GM23338 (cell line): Measurements from ENCODE around the gene PPP1R12C. TPM values are rescaled to one million over a fixed set of nuclear protein-coding genes. Genes with fewer than 3 reads are reported as not detected.

Experiments used
- ATAC-seq: fragments of 200-7000 bp; cut with Tn5 transposase; 3 replicates; pipeline ENCODE4 v1.9.1; 2020
- DNase-seq: peaks from one replicate; pipeline ENCODE4 v3.0.0-alpha.2; 2015; ENCODE audit warnings: low spot score
- H2AFZ ChIP-seq: fragments of 200-600 bp; sonication (generic); 2 replicates; pipeline ENCODE4 v1.8.0; 2016; ENCODE audit warnings: antibody characterized with exemption, mild to moderate bottlenecking, moderate library complexity
- H3F3A ChIP-seq: fragments of 200-600 bp; sonication (generic); replicated peaks from 2 replicates; pipeline ENCODE4 v1.8.0; 2017; ENCODE audit warnings: antibody characterized with exemption, mixed run types, low read depth
- H3K27ac ChIP-seq: fragments of 200-600 bp; sonication (generic); 2 replicates; pipeline ENCODE4 v1.6.1; 2016; ENCODE audit warnings: low read depth
- H3K27me3 ChIP-seq: fragments of 200-600 bp; sonication (generic); 2 replicates; pipeline ENCODE4 v1.8.0; 2016; ENCODE audit warnings: mild to moderate bottlenecking, mixed run types, moderate library complexity; ENCODE audit not compliant: insufficient read depth
- H3K36me3 ChIP-seq: fragments of 200-600 bp; sonication (generic); 2 replicates; pipeline ENCODE4 v1.8.0; 2016; ENCODE audit warnings: mild to moderate bottlenecking; ENCODE audit not compliant: insufficient read depth
- H3K4me1 ChIP-seq: fragments of 200-600 bp; sonication (generic); 2 replicates; pipeline ENCODE4 v1.8.0; 2016; ENCODE audit warnings: mild to moderate bottlenecking, moderate library complexity; ENCODE audit not compliant: insufficient read depth
- H3K4me2 ChIP-seq: fragments of 200-600 bp; sonication (generic); 2 replicates; pipeline ENCODE4 v1.7.1; 2017; ENCODE audit warnings: mixed run types
- H3K4me3 ChIP-seq: fragments of 200-600 bp; sonication (generic); 2 replicates; pipeline ENCODE4 v1.6.1; 2016; ENCODE audit warnings: mixed run types
- H3K79me2 ChIP-seq: fragments of 200-600 bp; sonication (generic); replicated peaks from 2 replicates; pipeline ENCODE4 v1.8.0; 2017; ENCODE audit warnings: mild to moderate bottlenecking; ENCODE audit not compliant: insufficient read depth
- H3K9me2 ChIP-seq: fragments of 200-600 bp; sonication (generic); 2 replicates; pipeline ENCODE4 v1.8.0; 2017; ENCODE audit not compliant: insufficient read depth
- H4K20me1 ChIP-seq: fragments of 200-600 bp; sonication (generic); replicated peaks from 2 replicates; pipeline ENCODE4 v1.8.0; 2017; ENCODE audit warnings: mild to moderate bottlenecking; ENCODE audit not compliant: insufficient read depth
- H3K27ac Mint-ChIP-seq: 2 replicates; pipeline ENCODE4 v1.8.0; 2020; ENCODE audit warnings: inconsistent platforms, mild to moderate bottlenecking, moderate library complexity, mixed read lengths
- H3K27me3 Mint-ChIP-seq: 3 replicates; pipeline ENCODE4 v1.8.0; 2022; ENCODE audit warnings: low read depth, mild to moderate bottlenecking, moderate library complexity, mixed read lengths, inconsistent platforms; ENCODE audit not compliant: insufficient read depth, poor library complexity
- H3K36me3 Mint-ChIP-seq: 3 replicates; pipeline ENCODE4 v1.8.0; 2021; ENCODE audit warnings: low read depth, mild to moderate bottlenecking, inconsistent platforms, moderate library complexity, mixed read lengths
- H3K4me1 Mint-ChIP-seq: 3 replicates; pipeline ENCODE4 v1.8.0; 2020; ENCODE audit warnings: mild to moderate bottlenecking, inconsistent platforms, mixed read lengths
- H3K4me3 Mint-ChIP-seq: 3 replicates; pipeline ENCODE4 v1.8.0; 2021; ENCODE audit warnings: moderate library complexity, mild to moderate bottlenecking, inconsistent platforms, mixed read lengths
- H3K9me3 Mint-ChIP-seq: 3 replicates; pipeline ENCODE4 v1.8.0; 2020; ENCODE audit warnings: moderate library complexity, mild to moderate bottlenecking, inconsistent platforms, mixed read lengths
- CREB1 ChIP-seq: fragments of 250-450 bp; sonication (Bioruptor Pico); IDR thresholded peaks from 2 replicates; pipeline ENCODE4 v1.5.0; 2020; ENCODE audit warnings: low read depth, mild to moderate bottlenecking, moderate library complexity
- CTCF ChIP-seq, 2 experiments: fragments of 200-600 bp in 1 of 2; sonication (generic) in 1 of 2; conservative IDR thresholded peaks; 2 replicates each; pipeline versions ENCODE4 v1.5.1 to v1.6.1; 2016 to 2017; ENCODE audit warnings: antibody characterized with exemption in 2 of 2, low read depth in 2 of 2, mild to moderate bottlenecking in 2 of 2, moderate library complexity in 1 of 2
- EZH2 ChIP-seq: fragments of 200-600 bp; sonication (generic); IDR thresholded peaks from one replicate; pipeline ENCODE4 v1.8.0; 2017; ENCODE audit warnings: antibody characterized with exemption, mild to moderate bottlenecking, low read depth; ENCODE audit not compliant: unreplicated experiment
- JUNB ChIP-seq: IDR thresholded peaks from one replicate; pipeline ENCODE4 v1.6.1; 2016; ENCODE audit warnings: antibody characterized with exemption; ENCODE audit not compliant: unreplicated experiment
- POLR2AphosphoS5 ChIP-seq: IDR thresholded peaks from 2 replicates; pipeline ENCODE4 v1.6.1; 2016; ENCODE audit warnings: antibody characterized with exemption, low read depth
- REST ChIP-seq: IDR thresholded peaks from one replicate; pipeline ENCODE4 v1.6.1; 2018; ENCODE audit warnings: antibody characterized with exemption; ENCODE audit not compliant: unreplicated experiment
- STAT1 ChIP-seq: IDR thresholded peaks from one replicate; pipeline ENCODE4 v1.6.1; 2016; ENCODE audit warnings: antibody characterized with exemption; ENCODE audit not compliant: unreplicated experiment
- ZNF114 ChIP-seq: fragments of 250-450 bp; sonication (Bioruptor Pico); IDR thresholded peaks from 2 replicates; pipeline ENCODE4 v1.5.0; 2020; ENCODE audit warnings: mild to moderate bottlenecking, moderate library complexity
- ZNF331 ChIP-seq: fragments of 250-450 bp; sonication (Bioruptor Pico); IDR thresholded peaks from 2 replicates; pipeline ENCODE4 v1.5.0; 2020; ENCODE audit warnings: low read depth, mild to moderate bottlenecking, moderate library complexity
- ZNF462 ChIP-seq: fragments of 250-450 bp; sonication (Bioruptor Pico); IDR thresholded peaks from 2 replicates; pipeline ENCODE4 v1.5.0; 2020; ENCODE audit warnings: mild to moderate bottlenecking, moderate library complexity
- polyA plus RNA-seq: library from polyadenylated mRNA; unstranded; fragments of >200 nt; fragmentation: Nextera tagmentation; extraction: Ambion mirVana; gene quantifications from 2 replicates; pipeline ENCODE4 v1.2.1, GENCODE V29; 2016
- total RNA-seq: library from RNA; depleted of rRNA; stranded (reverse); fragments of >200 nt; shearing (Covaris generic); gene quantifications from 2 replicates; pipeline ENCODE4 v1.2.3, GENCODE V29; 2014

The PPP1R12C gene
- total and polyA plus RNA-seq, 2 experiments from 2014 or later = 33.2 to 83.9 TPM

GRCh38 chr19:55088021-55088451, 29.4 kb downstream of the PPP1R12C start:
- Mint-ChIP-seq H3K4me1 (peaks cover 41% of the 10 kb centered on the region), H3K36me3 (peaks cover 22% of the 10 kb centered on the region), H3K27me3 (peaks cover 50% of the 10 kb centered on the region), H3K27ac (no peak overlapping the region), H3K4me3 (peak overlapping the region; percentile 77), H3K9me3 (no peaks in the 10 kb centered on the region; the same call in 2 of the 3 replicates)
- Histone ChIP-seq H3K9me2 (no peaks in the 10 kb centered on the region), H3K4me1 (peaks cover 25% of the 10 kb centered on the region), H2AFZ (no peak overlapping the region), H4K20me1 (peaks cover 14% of the 10 kb centered on the region), H3K4me3 (peak overlapping the region; percentile 79), H3K36me3 (no peaks in the 10 kb centered on the region), H3K4me2 (peak overlapping the region; percentile 86), H3K27ac (no peak overlapping the region), H3K27me3 (peaks cover 14% of the 10 kb centered on the region), H3K79me2 (no peaks in the 10 kb centered on the region), H3F3A (peaks cover 22% of the 10 kb centered on the region)
- no peak for DNase-seq
- ATAC-seq = no peak
- TF ChIP-seq ZNF462 (no peak), POLR2AphosphoS5 (0 out of 2 replicates have a peak, but pooled peaks have one; percentile 5), EZH2 (no peak), JUNB (no peak)

- Histone ChIP-seq H3K79me2 (no peaks in the 10 kb centered on the region), H3K36me3 (no peaks in the 10 kb centered on the region), H3F3A (peaks cover 24% of the 10 kb centered on the region), H3K27ac (no peak overlapping the region), H3K27me3 (peaks cover 14% of the 10 kb centered on the region), H3K4me3 (peak overlapping the region; percentile 79), H3K4me1 (peaks cover 26% of the 10 kb centered on the region), H2AFZ (no peak overlapping the region), H3K9me2 (no peaks in the 10 kb centered on the region), H3K4me2 (peak overlapping the region; percentile 86), H4K20me1 (peaks cover 17% of the 10 kb centered on the region)
- peak overlapping the region; percentile 77 for H3K4me3 Mint-ChIP-seq
- DNase-seq (peak; percentile 62), ATAC-seq (no peak; the same call in 2 of the 3 replicates)
- peaks cover 28% of the 10 kb centered on the region for H3K36me3 Mint-ChIP-seq
- H3K27ac Mint-ChIP-seq = no peak overlapping the region
- H3K27me3 Mint-ChIP-seq = peaks cover 56% of the 10 kb centered on the region
- H3K9me3 Mint-ChIP-seq = peaks cover 3% of the 10 kb centered on the region; the same call in 1 of the 3 replicates
- H3K4me1 Mint-ChIP-seq = peaks cover 46% of the 10 kb centered on the region
- TF ChIP-seq REST (no peak), EZH2 (no peak), ZNF331 (CRISPR knock-in tag) (no peak), ZNF114 (no peak), JUNB (no peak), POLR2AphosphoS5 (no peak), CTCF (conservative IDR thresholded peaks at IDR 0.05; ENCODE audit: low read depth in 2 of 2) (no peak), CREB1 (CRISPR knock-in tag) (no peak), STAT1 (no peak)
Measured at GRCh38 chr19:55087542-55087901, 29.9 kb downstream of the PPP1R12C start.
